Stimulated activated memory B cell treated with anti-CD40 and anti-IgM and Interleukin-4, amounts not matched to agents 10 μg/mL and 1 μg/mL and 100 μg/mL, for 72 hours (primary cell): ENCODE results near the gene OR52B4.
"Not testable (repeated sequence)": the region's sequence is repeated elsewhere in the genome, so short reads cannot be mapped to it uniquely, and the experiment has no call there.

Experiments used
- ATAC-seq: fragments of 150-1000 bp; cut with Tn5 transposase; 2 replicates; pipeline ENCODE4 v1.10.0; 2021
- H3K27ac Mint-ChIP-seq: one replicate; pipeline ENCODE4 v1.8.0; 2022; ENCODE audit warnings: mild to moderate bottlenecking, mixed read lengths
- H3K27me3 Mint-ChIP-seq: one replicate; pipeline ENCODE4 v1.8.0; 2022; ENCODE audit warnings: mixed read lengths
- H3K36me3 Mint-ChIP-seq: one replicate; pipeline ENCODE4 v1.8.0; 2022; ENCODE audit warnings: mixed read lengths
- H3K4me1 Mint-ChIP-seq: one replicate; pipeline ENCODE4 v1.8.0; 2022; ENCODE audit warnings: mixed read lengths
- H3K4me3 Mint-ChIP-seq: one replicate; pipeline ENCODE4 v1.8.0; 2022; ENCODE audit warnings: mild to moderate bottlenecking, moderate library complexity, mixed read lengths
- H3K9me3 Mint-ChIP-seq: one replicate; pipeline ENCODE4 v1.8.0; 2022; ENCODE audit warnings: mixed read lengths

Gene OR52B4

GRCh38 chr11:4368286-4368685, at the start of gene OR52B4:
OR52B4 (minus strand) TSS chr11:4368386; CDS start chr11:4368295, 91 bp downstream.
- Mint-ChIP-seq H3K9me3 (no peaks in the 10 kb centered on the region), H3K4me3 (no peak within 1 kb of the TSS), H3K27ac (no peak within 1 kb of the TSS), H3K27me3 (no peaks in the 10 kb centered on the region), H3K4me1 (no peaks in the 10 kb centered on the region), H3K36me3 (no peaks in the 10 kb centered on the region)
- ATAC-seq = no peak

- no peaks in the 10 kb centered on the region for H3K4me1 Mint-ChIP-seq
Measured at GRCh38 chr11:4416816-4417215, 48.6 kb upstream of the OR52B4 start.

GRCh38 chr11:4416306-4416705, 48.1 kb upstream of the OR52B4 start:
- Mint-ChIP-seq H3K9me3 (no peaks in the 10 kb centered on the region), H3K4me1 (no peaks in the 10 kb centered on the region), H3K4me3 (no peak overlapping the region), H3K36me3 (no peaks in the 10 kb centered on the region), H3K27ac (no peak overlapping the region), H3K27me3 (peaks cover 11% of the 10 kb centered on the region)
- ATAC-seq = no peak

More at GRCh38 chr11:4416816-4417215, 48.6 kb upstream of the OR52B4 start:
- Mint-ChIP-seq H3K4me3 (no peak overlapping the region), H3K9me3 (no peaks in the 10 kb centered on the region), H3K27me3 (peaks cover 11% of the 10 kb centered on the region), H3K27ac (no peak overlapping the region), H3K36me3 (no peaks in the 10 kb centered on the region)
- ATAC-seq = no peak

GRCh38 chr11:4406206-4406605, 38.0 kb upstream of the OR52B4 start:
- ATAC-seq, H3K27ac Mint-ChIP-seq, H3K36me3 Mint-ChIP-seq, H3K9me3 Mint-ChIP-seq, H3K4me3 Mint-ChIP-seq, H3K4me1 Mint-ChIP-seq: not testable (repeated sequence)
- peaks cover 37% of the 10 kb centered on the region for H3K27me3 Mint-ChIP-seq

GRCh38 chr11:4393858-4394223, 25.7 kb upstream of the OR52B4 start:
- H3K36me3 Mint-ChIP-seq = peaks cover 24% of the 10 kb centered on the region
- H3K4me3 Mint-ChIP-seq = peak overlapping the region; percentile 92
- peak; percentile 11 for ATAC-seq
- H3K4me1 Mint-ChIP-seq = peaks cover 30% of the 10 kb centered on the region
- peaks cover 17% of the 10 kb centered on the region for H3K27me3 Mint-ChIP-seq
- peak overlapping the region; percentile 95 for H3K27ac Mint-ChIP-seq
- peaks cover 5% of the 10 kb centered on the region for H3K9me3 Mint-ChIP-seq

GRCh38 chr11:4393209-4393857, 25.1 kb upstream of the OR52B4 start, which contains the start of gene TRIM21:
TRIM21 (minus strand) TSS chr11:4393702; CDS start chr11:4390409, 3,293 bp downstream.
- peaks cover 4% of the 10 kb centered on the region for H3K9me3 Mint-ChIP-seq
- H3K36me3 Mint-ChIP-seq = peaks cover 29% of the 10 kb centered on the region
- H3K27ac Mint-ChIP-seq = peak within 1 kb of the TSS; percentile 95
- peak within 1 kb of the TSS; percentile 92 for H3K4me3 Mint-ChIP-seq
- peaks cover 30% of the 10 kb centered on the region for H3K4me1 Mint-ChIP-seq
- peaks cover 12% of the 10 kb centered on the region for H3K27me3 Mint-ChIP-seq
- ATAC-seq = peak; percentile 100

- Mint-ChIP-seq H3K36me3 (peaks cover 77% of the 10 kb centered on the region), H3K9me3 (no peaks in the 10 kb centered on the region), H3K27ac (no peak overlapping the region), H3K27me3 (no peaks in the 10 kb centered on the region), H3K4me1 (peaks cover 22% of the 10 kb centered on the region), H3K4me3 (no peak overlapping the region)
- ATAC-seq = no peak
Measured at GRCh38 chr11:4388221-4388620, 20.0 kb upstream of the OR52B4 start.

- no peak overlapping the region for H3K4me3 Mint-ChIP-seq
- ATAC-seq = no peak
- H3K36me3 Mint-ChIP-seq = peaks cover 75% of the 10 kb centered on the region
- no peaks in the 10 kb centered on the region for H3K9me3 Mint-ChIP-seq
- peaks cover 5% of the 10 kb centered on the region for H3K4me1 Mint-ChIP-seq
- H3K27me3 Mint-ChIP-seq = no peaks in the 10 kb centered on the region
- no peak overlapping the region for H3K27ac Mint-ChIP-seq
Measured at GRCh38 chr11:4385978-4386740, 18.0 kb upstream of the OR52B4 start.

- H3K4me3 Mint-ChIP-seq = no peak overlapping the region
- peaks cover 41% of the 10 kb centered on the region for H3K36me3 Mint-ChIP-seq
- ATAC-seq = no peak
- H3K9me3 Mint-ChIP-seq = no peaks in the 10 kb centered on the region
- H3K27me3 Mint-ChIP-seq = no peaks in the 10 kb centered on the region
- no peaks in the 10 kb centered on the region for H3K4me1 Mint-ChIP-seq
- no peak overlapping the region for H3K27ac Mint-ChIP-seq
Measured at GRCh38 chr11:4381901-4382300, 13.7 kb upstream of the OR52B4 start.

GRCh38 chr11:4375431-4376140, 7.4 kb upstream of the OR52B4 start:
- ATAC-seq = no peak
- no peaks in the 10 kb centered on the region for H3K9me3 Mint-ChIP-seq
- no peak overlapping the region for H3K4me3 Mint-ChIP-seq
- no peaks in the 10 kb centered on the region for H3K36me3 Mint-ChIP-seq
- H3K4me1 Mint-ChIP-seq = no peaks in the 10 kb centered on the region
- no peaks in the 10 kb centered on the region for H3K27me3 Mint-ChIP-seq
- H3K27ac Mint-ChIP-seq = no peak overlapping the region

- peak; percentile 16 for ATAC-seq
- no peak overlapping the region for H3K27ac Mint-ChIP-seq
- H3K9me3 Mint-ChIP-seq = no peaks in the 10 kb centered on the region
- H3K36me3 Mint-ChIP-seq = no peaks in the 10 kb centered on the region
- no peaks in the 10 kb centered on the region for H3K27me3 Mint-ChIP-seq
- H3K4me3 Mint-ChIP-seq = no peak overlapping the region
- no peaks in the 10 kb centered on the region for H3K4me1 Mint-ChIP-seq
Measured at GRCh38 chr11:4370166-4370565, 2.0 kb upstream of the OR52B4 start.

GRCh38 chr11:4348142-4348541, 20.0 kb downstream of the OR52B4 start:
- H3K27ac Mint-ChIP-seq, H3K36me3 Mint-ChIP-seq, H3K27me3 Mint-ChIP-seq, H3K9me3 Mint-ChIP-seq, H3K4me1 Mint-ChIP-seq, H3K4me3 Mint-ChIP-seq: not testable (repeated sequence)
- ATAC-seq = peak; percentile 27

GRCh38 chr11:4345366-4345765, 22.8 kb downstream of the OR52B4 start:
- H3K9me3 Mint-ChIP-seq, H3K36me3 Mint-ChIP-seq, ATAC-seq, H3K4me1 Mint-ChIP-seq, H3K27me3 Mint-ChIP-seq, H3K27ac Mint-ChIP-seq, H3K4me3 Mint-ChIP-seq: not testable (repeated sequence)

- not testable (repeated sequence) for H3K27me3 Mint-ChIP-seq, H3K27ac Mint-ChIP-seq, ATAC-seq, H3K9me3 Mint-ChIP-seq, H3K36me3 Mint-ChIP-seq, H3K4me3 Mint-ChIP-seq, H3K4me1 Mint-ChIP-seq
Measured at GRCh38 chr11:4334356-4334755, 33.8 kb downstream of the OR52B4 start.
